Embryonic facial prominence (tissue), 1 donor: ENCODE measurements around the gene TMCC1.

Experiments used
- DNase-seq: peaks from one replicate; pipeline ENCODE4 v3.0.0-alpha.2; 2016; ENCODE audit errors: extremely low spot score

The TMCC1 gene

GRCh38 chr3:129599073-129599472 lies 294.4 kb downstream of the TMCC1 start:
- no peak for DNase-seq

- no peak for DNase-seq
These were observed 295.0 kb downstream of the TMCC1 start for GRCh38 chr3:129598484-129598883.

GRCh38 chr3:129598000-129598381 lies 295.5 kb downstream of the TMCC1 start:
- no peak for DNase-seq
